GM23338 (cell line): Measurements from ENCODE around the gene CAV2. TPM values are rescaled to one million over a fixed set of nuclear protein-coding genes. Genes with fewer than 3 reads are reported as not detected.
A peak's percentile ranks its signal among the peaks of the same experiment; 100 is the strongest.

Source experiments
- ATAC-seq: fragments of 200-7000 bp; cut with Tn5 transposase; 3 replicates; pipeline ENCODE4 v1.9.1; 2020
- DNase-seq: peaks from one replicate; pipeline ENCODE4 v3.0.0-alpha.2; 2015; ENCODE audit warnings: low spot score
- H2AFZ ChIP-seq: fragments of 200-600 bp; sonication (generic); 2 replicates; pipeline ENCODE4 v1.8.0; 2016; ENCODE audit warnings: antibody characterized with exemption, mild to moderate bottlenecking, moderate library complexity
- H3F3A ChIP-seq: fragments of 200-600 bp; sonication (generic); replicated peaks from 2 replicates; pipeline ENCODE4 v1.8.0; 2017; ENCODE audit warnings: antibody characterized with exemption, mixed run types, low read depth
- H3K27ac ChIP-seq: fragments of 200-600 bp; sonication (generic); 2 replicates; pipeline ENCODE4 v1.6.1; 2016; ENCODE audit warnings: low read depth
- H3K27me3 ChIP-seq: fragments of 200-600 bp; sonication (generic); 2 replicates; pipeline ENCODE4 v1.8.0; 2016; ENCODE audit warnings: mild to moderate bottlenecking, mixed run types, moderate library complexity; ENCODE audit not compliant: insufficient read depth
- H3K36me3 ChIP-seq: fragments of 200-600 bp; sonication (generic); 2 replicates; pipeline ENCODE4 v1.8.0; 2016; ENCODE audit warnings: mild to moderate bottlenecking; ENCODE audit not compliant: insufficient read depth
- H3K4me1 ChIP-seq: fragments of 200-600 bp; sonication (generic); 2 replicates; pipeline ENCODE4 v1.8.0; 2016; ENCODE audit warnings: mild to moderate bottlenecking, moderate library complexity; ENCODE audit not compliant: insufficient read depth
- H3K4me2 ChIP-seq: fragments of 200-600 bp; sonication (generic); 2 replicates; pipeline ENCODE4 v1.7.1; 2017; ENCODE audit warnings: mixed run types
- H3K4me3 ChIP-seq: fragments of 200-600 bp; sonication (generic); 2 replicates; pipeline ENCODE4 v1.6.1; 2016; ENCODE audit warnings: mixed run types
- H3K79me2 ChIP-seq: fragments of 200-600 bp; sonication (generic); replicated peaks from 2 replicates; pipeline ENCODE4 v1.8.0; 2017; ENCODE audit warnings: mild to moderate bottlenecking; ENCODE audit not compliant: insufficient read depth
- H3K9me2 ChIP-seq: fragments of 200-600 bp; sonication (generic); 2 replicates; pipeline ENCODE4 v1.8.0; 2017; ENCODE audit not compliant: insufficient read depth
- H4K20me1 ChIP-seq: fragments of 200-600 bp; sonication (generic); replicated peaks from 2 replicates; pipeline ENCODE4 v1.8.0; 2017; ENCODE audit warnings: mild to moderate bottlenecking; ENCODE audit not compliant: insufficient read depth
- H3K27ac Mint-ChIP-seq: 2 replicates; pipeline ENCODE4 v1.8.0; 2020; ENCODE audit warnings: inconsistent platforms, mild to moderate bottlenecking, moderate library complexity, mixed read lengths
- H3K27me3 Mint-ChIP-seq: 3 replicates; pipeline ENCODE4 v1.8.0; 2022; ENCODE audit warnings: low read depth, mild to moderate bottlenecking, moderate library complexity, mixed read lengths, inconsistent platforms; ENCODE audit not compliant: insufficient read depth, poor library complexity
- H3K36me3 Mint-ChIP-seq: 3 replicates; pipeline ENCODE4 v1.8.0; 2021; ENCODE audit warnings: low read depth, mild to moderate bottlenecking, inconsistent platforms, moderate library complexity, mixed read lengths
- H3K4me1 Mint-ChIP-seq: 3 replicates; pipeline ENCODE4 v1.8.0; 2020; ENCODE audit warnings: mild to moderate bottlenecking, inconsistent platforms, mixed read lengths
- H3K4me3 Mint-ChIP-seq: 3 replicates; pipeline ENCODE4 v1.8.0; 2021; ENCODE audit warnings: moderate library complexity, mild to moderate bottlenecking, inconsistent platforms, mixed read lengths
- H3K9me3 Mint-ChIP-seq: 3 replicates; pipeline ENCODE4 v1.8.0; 2020; ENCODE audit warnings: moderate library complexity, mild to moderate bottlenecking, inconsistent platforms, mixed read lengths
- STAT1 ChIP-seq: IDR thresholded peaks from one replicate; pipeline ENCODE4 v1.6.1; 2016; ENCODE audit warnings: antibody characterized with exemption; ENCODE audit not compliant: unreplicated experiment
- polyA plus RNA-seq: library from polyadenylated mRNA; unstranded; fragments of >200 nt; fragmentation: Nextera tagmentation; extraction: Ambion mirVana; gene quantifications from 2 replicates; pipeline ENCODE4 v1.2.1, GENCODE V29; 2016
- total RNA-seq: library from RNA; depleted of rRNA; stranded (reverse); fragments of >200 nt; shearing (Covaris generic); gene quantifications from 2 replicates; pipeline ENCODE4 v1.2.3, GENCODE V29; 2014
- TF ChIP-seq, protein P1 (sequence below), 2 experiments: fragments of 200-600 bp in 1 of 2; sonication (generic) in 1 of 2; conservative IDR thresholded peaks; 2 replicates each; pipeline versions ENCODE4 v1.5.1 to v1.6.1; 2016 to 2017; ENCODE audit warnings: antibody characterized with exemption in 2 of 2, low read depth in 2 of 2, mild to moderate bottlenecking in 2 of 2, moderate library complexity in 1 of 2
- TF ChIP-seq, protein P2 (sequence below): fragments of 250-450 bp; sonication (Bioruptor Pico); IDR thresholded peaks from 2 replicates; pipeline ENCODE4 v1.5.0; 2020; ENCODE audit warnings: mild to moderate bottlenecking, moderate library complexity

CAV2 gene
- total and polyA plus RNA-seq, 2 experiments from 2014 or later: 4.2 to 6.6 TPM

DNA sequence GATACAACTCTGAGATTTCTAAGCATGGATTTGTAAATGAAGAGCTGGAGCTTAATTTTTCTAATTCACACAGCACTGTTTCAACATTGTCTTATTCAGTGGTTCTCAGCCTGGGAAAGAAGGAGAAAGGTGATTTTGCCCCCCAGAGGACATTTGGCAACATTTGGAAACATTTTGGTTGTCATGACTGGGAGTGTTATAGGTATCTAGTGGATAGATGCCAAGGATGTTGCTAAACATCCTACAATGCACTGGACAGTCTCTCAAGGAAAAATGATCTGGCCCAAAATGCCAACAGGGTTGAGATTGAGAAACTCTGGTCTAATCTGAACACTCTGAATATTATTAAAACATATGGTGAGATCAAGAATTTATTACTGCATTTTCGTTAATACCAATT is 3.8 kb upstream of the CAV2 start:
- peaks cover 14% of the 10 kb centered on the region for H3K27me3 Mint-ChIP-seq
- no peak for DNase-seq
- Histone ChIP-seq H3K9me2 (no peaks in the 10 kb centered on the region), H4K20me1 (no peaks in the 10 kb centered on the region), H3K4me1 (peaks cover 3% of the 10 kb centered on the region), H3K79me2 (no peaks in the 10 kb centered on the region), H3K27me3 (peaks cover 14% of the 10 kb centered on the region), H3F3A (peaks cover 3% of the 10 kb centered on the region; the same call in 1 of the 2 replicates), H3K4me3 (no peak overlapping the region), H3K27ac (no peak overlapping the region), H2AFZ (no peak overlapping the region), H3K36me3 (no peaks in the 10 kb centered on the region), H3K4me2 (no peak overlapping the region)
- no peaks in the 10 kb centered on the region for H3K9me3 Mint-ChIP-seq
- no peak for ATAC-seq
- no peak overlapping the region for H3K4me3 Mint-ChIP-seq
- peaks cover 6% of the 10 kb centered on the region for H3K4me1 Mint-ChIP-seq
- no peak overlapping the region for H3K27ac Mint-ChIP-seq
- no peaks in the 10 kb centered on the region for H3K36me3 Mint-ChIP-seq
- TF ChIP-seq, protein P1, sequence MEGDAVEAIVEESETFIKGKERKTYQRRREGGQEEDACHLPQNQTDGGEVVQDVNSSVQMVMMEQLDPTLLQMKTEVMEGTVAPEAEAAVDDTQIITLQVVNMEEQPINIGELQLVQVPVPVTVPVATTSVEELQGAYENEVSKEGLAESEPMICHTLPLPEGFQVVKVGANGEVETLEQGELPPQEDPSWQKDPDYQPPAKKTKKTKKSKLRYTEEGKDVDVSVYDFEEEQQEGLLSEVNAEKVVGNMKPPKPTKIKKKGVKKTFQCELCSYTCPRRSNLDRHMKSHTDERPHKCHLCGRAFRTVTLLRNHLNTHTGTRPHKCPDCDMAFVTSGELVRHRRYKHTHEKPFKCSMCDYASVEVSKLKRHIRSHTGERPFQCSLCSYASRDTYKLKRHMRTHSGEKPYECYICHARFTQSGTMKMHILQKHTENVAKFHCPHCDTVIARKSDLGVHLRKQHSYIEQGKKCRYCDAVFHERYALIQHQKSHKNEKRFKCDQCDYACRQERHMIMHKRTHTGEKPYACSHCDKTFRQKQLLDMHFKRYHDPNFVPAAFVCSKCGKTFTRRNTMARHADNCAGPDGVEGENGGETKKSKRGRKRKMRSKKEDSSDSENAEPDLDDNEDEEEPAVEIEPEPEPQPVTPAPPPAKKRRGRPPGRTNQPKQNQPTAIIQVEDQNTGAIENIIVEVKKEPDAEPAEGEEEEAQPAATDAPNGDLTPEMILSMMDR (conservative IDR thresholded peaks at IDR 0.05; ENCODE audit: low read depth in 2 of 2): peak in 1 of 2 experiments; percentile 28; a peak in 2 of 4 replicates
- TF ChIP-seq, protein P2, sequence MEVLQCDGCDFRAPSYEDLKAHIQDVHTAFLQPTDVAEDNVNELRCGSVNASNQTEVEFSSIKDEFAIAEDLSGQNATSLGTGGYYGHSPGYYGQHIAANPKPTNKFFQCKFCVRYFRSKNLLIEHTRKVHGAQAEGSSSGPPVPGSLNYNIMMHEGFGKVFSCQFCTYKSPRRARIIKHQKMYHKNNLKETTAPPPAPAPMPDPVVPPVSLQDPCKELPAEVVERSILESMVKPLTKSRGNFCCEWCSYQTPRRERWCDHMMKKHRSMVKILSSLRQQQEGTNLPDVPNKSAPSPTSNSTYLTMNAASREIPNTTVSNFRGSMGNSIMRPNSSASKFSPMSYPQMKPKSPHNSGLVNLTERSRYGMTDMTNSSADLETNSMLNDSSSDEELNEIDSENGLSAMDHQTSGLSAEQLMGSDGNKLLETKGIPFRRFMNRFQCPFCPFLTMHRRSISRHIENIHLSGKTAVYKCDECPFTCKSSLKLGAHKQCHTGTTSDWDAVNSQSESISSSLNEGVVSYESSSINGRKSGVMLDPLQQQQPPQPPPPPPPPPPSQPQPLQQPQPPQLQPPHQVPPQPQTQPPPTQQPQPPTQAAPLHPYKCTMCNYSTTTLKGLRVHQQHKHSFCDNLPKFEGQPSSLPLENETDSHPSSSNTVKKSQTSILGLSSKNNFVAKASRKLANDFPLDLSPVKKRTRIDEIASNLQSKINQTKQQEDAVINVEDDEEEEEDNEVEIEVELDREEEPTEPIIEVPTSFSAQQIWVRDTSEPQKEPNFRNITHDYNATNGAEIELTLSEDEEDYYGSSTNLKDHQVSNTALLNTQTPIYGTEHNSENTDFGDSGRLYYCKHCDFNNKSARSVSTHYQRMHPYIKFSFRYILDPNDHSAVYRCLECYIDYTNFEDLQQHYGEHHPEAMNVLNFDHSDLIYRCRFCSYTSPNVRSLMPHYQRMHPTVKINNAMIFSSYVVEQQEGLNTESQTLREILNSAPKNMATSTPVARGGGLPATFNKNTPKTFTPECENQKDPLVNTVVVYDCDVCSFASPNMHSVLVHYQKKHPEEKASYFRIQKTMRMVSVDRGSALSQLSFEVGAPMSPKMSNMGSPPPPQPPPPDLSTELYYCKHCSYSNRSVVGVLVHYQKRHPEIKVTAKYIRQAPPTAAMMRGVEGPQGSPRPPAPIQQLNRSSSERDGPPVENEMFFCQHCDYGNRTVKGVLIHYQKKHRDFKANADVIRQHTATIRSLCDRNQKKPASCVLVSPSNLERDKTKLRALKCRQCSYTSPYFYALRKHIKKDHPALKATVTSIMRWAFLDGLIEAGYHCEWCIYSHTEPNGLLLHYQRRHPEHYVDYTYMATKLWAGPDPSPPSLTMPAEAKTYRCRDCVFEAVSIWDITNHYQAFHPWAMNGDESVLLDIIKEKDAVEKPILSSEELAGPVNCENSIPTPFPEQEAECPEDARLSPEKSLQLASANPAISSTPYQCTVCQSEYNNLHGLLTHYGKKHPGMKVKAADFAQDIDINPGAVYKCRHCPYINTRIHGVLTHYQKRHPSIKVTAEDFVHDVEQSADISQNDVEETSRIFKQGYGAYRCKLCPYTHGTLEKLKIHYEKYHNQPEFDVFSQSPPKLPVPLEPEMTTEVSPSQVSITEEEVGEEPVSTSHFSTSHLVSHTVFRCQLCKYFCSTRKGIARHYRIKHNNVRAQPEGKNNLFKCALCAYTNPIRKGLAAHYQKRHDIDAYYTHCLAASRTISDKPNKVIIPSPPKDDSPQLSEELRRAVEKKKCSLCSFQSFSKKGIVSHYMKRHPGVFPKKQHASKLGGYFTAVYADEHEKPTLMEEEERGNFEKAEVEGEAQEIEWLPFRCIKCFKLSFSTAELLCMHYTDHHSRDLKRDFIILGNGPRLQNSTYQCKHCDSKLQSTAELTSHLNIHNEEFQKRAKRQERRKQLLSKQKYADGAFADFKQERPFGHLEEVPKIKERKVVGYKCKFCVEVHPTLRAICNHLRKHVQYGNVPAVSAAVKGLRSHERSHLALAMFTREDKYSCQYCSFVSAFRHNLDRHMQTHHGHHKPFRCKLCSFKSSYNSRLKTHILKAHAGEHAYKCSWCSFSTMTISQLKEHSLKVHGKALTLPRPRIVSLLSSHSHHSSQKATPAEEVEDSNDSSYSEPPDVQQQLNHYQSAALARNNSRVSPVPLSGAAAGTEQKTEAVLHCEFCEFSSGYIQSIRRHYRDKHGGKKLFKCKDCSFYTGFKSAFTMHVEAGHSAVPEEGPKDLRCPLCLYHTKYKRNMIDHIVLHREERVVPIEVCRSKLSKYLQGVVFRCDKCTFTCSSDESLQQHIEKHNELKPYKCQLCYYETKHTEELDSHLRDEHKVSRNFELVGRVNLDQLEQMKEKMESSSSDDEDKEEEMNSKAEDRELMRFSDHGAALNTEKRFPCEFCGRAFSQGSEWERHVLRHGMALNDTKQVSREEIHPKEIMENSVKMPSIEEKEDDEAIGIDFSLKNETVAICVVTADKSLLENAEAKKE (CRISPR knock-in tag): no peak

DNA sequence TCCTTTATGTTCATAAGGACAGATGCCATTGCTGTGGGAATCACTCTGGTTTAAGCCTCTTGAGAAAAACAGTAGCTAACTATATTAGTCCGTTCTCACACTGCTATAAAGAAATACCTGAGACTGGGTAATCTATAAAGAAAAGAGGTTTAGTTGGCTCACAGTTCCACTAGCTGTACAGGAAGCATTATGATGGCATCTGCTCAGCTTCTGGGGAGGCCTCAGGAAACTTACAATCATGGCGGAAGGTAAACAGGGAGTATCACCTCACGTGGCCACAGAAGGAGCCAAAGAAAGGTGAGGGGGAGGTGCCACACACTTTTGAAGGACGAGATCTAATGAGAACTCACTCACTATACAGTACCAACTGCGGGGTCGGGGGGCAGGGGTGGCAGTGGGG is 2.9 kb upstream of the CAV2 start:
- Histone ChIP-seq H4K20me1 (no peaks in the 10 kb centered on the region), H3K27ac (no peak overlapping the region)
- no peak overlapping the region for H3K4me3 Mint-ChIP-seq
- TF ChIP-seq, protein P1 (conservative IDR thresholded peaks at IDR 0.05; ENCODE audit: low read depth in 2 of 2): no peak
- no peak for TF ChIP-seq STAT1

More for the DNA sequence above, 2.9 kb upstream of the CAV2 start:
- peaks cover 6% of the 10 kb centered on the region; the same call in 1 of the 2 replicates for H3F3A ChIP-seq
- H3K4me3 ChIP-seq: no peak overlapping the region
- Mint-ChIP-seq H3K27me3 (peaks cover 22% of the 10 kb centered on the region), H3K9me3 (no peaks in the 10 kb centered on the region), H3K27ac (no peak overlapping the region), H3K4me1 (peaks cover 12% of the 10 kb centered on the region), H3K36me3 (no peaks in the 10 kb centered on the region)
- no peaks in the 10 kb centered on the region for H3K79me2 ChIP-seq
- H3K36me3 ChIP-seq: no peaks in the 10 kb centered on the region
- no peak overlapping the region for H3K4me2 ChIP-seq
- peaks cover 24% of the 10 kb centered on the region for H3K27me3 ChIP-seq
- ATAC-seq: no peak
- no peak overlapping the region for H2AFZ ChIP-seq
- peaks cover 11% of the 10 kb centered on the region for H3K4me1 ChIP-seq
- no peaks in the 10 kb centered on the region for H3K9me2 ChIP-seq
- no peak for DNase-seq
